NT2/D1 (cell line): ENCODE measurements around the gene SUSD3.

ENCODE experiments used
- DNase-seq: peaks from one replicate; pipeline ENCODE4 v3.0.0-alpha.2; 2011; ENCODE audit warnings: low read depth, low spot score
- H3K27me3 ChIP-seq: 2 replicates; pipeline ENCODE4 v1.6.0; 2011; ENCODE audit warnings: mild to moderate bottlenecking; ENCODE audit not compliant: insufficient read length, insufficient read depth
- H3K36me3 ChIP-seq: 2 replicates; pipeline ENCODE4 v1.6.1; 2011; ENCODE audit warnings: mild to moderate bottlenecking, low read length, mixed read lengths; ENCODE audit not compliant: insufficient read depth, insufficient read length
- H3K4me1 ChIP-seq: 2 replicates; pipeline ENCODE4 v1.5.1; 2011; ENCODE audit not compliant: insufficient read depth, insufficient read length
- H3K4me3 ChIP-seq: 2 replicates; pipeline ENCODE4 v1.5.1; 2011; ENCODE audit warnings: low read depth; ENCODE audit not compliant: insufficient read length
- H3K9ac ChIP-seq: 2 replicates; pipeline ENCODE4 v1.6.0; 2011; ENCODE audit warnings: low read depth; ENCODE audit not compliant: insufficient read length
- H3K9me3 ChIP-seq: 2 replicates; pipeline ENCODE4 v1.5.1; 2011; ENCODE audit warnings: mild to moderate bottlenecking, low read length; ENCODE audit not compliant: insufficient read depth
- SUZ12 ChIP-seq: IDR thresholded peaks from 2 replicates; pipeline ENCODE4 v1.6.1; 2011; ENCODE audit not compliant: insufficient read length, insufficient read depth; ENCODE audit errors: extremely low read depth
- YY1 ChIP-seq: IDR thresholded peaks from 2 replicates; pipeline ENCODE4 v1.6.1; 2011; ENCODE audit not compliant: insufficient read length, insufficient read depth
- ZNF274 ChIP-seq: IDR thresholded peaks from 2 replicates; pipeline ENCODE4 v1.6.1; 2011; ENCODE audit warnings: mild to moderate bottlenecking, low read depth, low read length

The SUSD3 gene

DNA sequence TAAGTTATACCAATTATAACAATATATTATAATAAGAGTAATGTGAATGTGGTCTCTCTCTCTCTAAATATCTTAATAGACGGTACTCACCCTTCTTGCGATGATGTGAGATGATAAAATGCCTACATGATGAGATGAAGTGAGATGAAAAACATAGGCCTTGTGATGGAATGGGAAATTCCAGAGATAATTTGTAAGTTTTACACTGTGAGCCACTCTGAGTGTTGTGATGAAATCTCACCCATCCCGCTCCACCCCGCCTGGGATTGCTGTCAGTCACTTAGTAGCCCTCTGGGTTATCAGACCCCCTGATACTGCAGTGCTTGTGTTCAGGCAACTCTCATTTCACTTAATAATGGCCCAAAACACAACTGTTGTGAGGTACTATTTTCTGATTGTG is 10.5 kb downstream of the SUSD3 start:
- H3K9ac ChIP-seq: no peak overlapping the region
- TF ChIP-seq ZNF274 (no peak), SUZ12 (no peak), YY1 (no peak)
- no peaks in the 10 kb centered on the region for H3K27me3 ChIP-seq
- H3K4me1 ChIP-seq: peaks cover 2% of the 10 kb centered on the region
- peaks cover 5% of the 10 kb centered on the region; the same call in 1 of the 2 replicates for H3K9me3 ChIP-seq
- DNase-seq: no peak
- no peaks in the 10 kb centered on the region for H3K36me3 ChIP-seq
- no peak overlapping the region for H3K4me3 ChIP-seq

DNA sequence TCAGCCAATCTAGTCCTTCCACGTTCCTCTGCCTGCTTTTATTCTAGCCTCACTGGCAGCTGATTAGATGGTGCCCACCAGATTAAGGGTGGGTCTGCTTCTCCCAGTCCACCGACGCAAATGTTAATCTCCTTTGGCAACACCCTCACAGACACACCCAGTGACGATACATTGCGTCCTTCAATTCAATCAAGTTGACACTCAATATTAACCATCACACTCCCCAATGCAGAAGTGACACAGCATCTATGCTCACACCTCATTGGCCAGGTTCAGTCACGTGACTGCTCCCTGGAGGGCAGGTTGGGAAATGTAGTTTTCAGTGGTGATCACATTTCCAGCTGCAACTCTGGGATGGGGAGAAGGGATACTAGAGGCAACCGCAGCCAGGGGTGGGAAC is 13.0 kb downstream of the SUSD3 start:
- Histone ChIP-seq H3K4me3 (no peak overlapping the region), H3K27me3 (no peaks in the 10 kb centered on the region), H3K9me3 (peaks cover 5% of the 10 kb centered on the region; the same call in 1 of the 2 replicates), H3K4me1 (peaks cover 2% of the 10 kb centered on the region), H3K36me3 (no peaks in the 10 kb centered on the region), H3K9ac (no peak overlapping the region)
- DNase-seq: no peak
- TF ChIP-seq SUZ12 (no peak), YY1 (no peak), ZNF274 (no peak)

GRCh38 chr9:93072383-93072795 is 13.9 kb downstream of the SUSD3 start:
- no peak for DNase-seq
- H3K36me3 ChIP-seq: no peaks in the 10 kb centered on the region
- H3K9me3 ChIP-seq: peaks cover 5% of the 10 kb centered on the region; the same call in 1 of the 2 replicates
- TF ChIP-seq SUZ12 (no peak), ZNF274 (no peak), YY1 (no peak)
- no peak overlapping the region for H3K4me3 ChIP-seq
- peaks cover 2% of the 10 kb centered on the region for H3K4me1 ChIP-seq
- no peak overlapping the region for H3K9ac ChIP-seq
- H3K27me3 ChIP-seq: no peaks in the 10 kb centered on the region

DNA sequence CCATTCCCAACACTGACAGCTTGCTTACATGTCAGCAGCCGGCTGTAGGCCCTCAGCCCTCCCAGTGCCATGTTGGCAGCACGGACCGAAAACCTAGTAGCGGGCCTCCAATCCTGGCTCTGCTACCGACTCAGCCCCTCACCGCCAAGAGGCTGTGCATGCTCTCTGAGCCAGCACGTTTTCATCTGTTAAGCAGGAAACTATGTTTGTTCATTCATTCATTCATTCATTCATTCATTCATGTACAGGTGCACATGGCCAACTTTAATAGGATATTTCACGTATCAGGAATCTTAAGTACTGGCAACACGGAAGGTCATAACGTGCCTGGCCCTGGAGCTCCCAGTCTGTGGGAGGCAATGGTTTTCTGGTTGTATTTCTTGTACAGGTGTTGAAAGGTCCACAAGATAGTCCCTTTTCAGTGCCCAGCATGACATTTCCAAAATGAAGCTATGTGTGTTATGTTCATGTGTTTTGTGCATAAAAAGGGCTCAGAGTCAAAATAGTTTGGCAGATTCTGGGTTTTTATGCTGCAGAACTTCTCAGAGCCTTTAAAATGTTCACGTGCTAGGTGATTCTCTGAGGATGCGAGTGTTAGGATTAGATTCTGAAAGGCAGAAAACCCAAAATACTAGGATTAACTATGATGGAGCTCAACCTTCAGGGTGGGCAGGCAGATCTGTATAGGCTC is 17.7 kb downstream of the SUSD3 start:
- Histone ChIP-seq H3K4me1 (peaks cover 3% of the 10 kb centered on the region), H3K36me3 (no peaks in the 10 kb centered on the region), H3K27me3 (no peaks in the 10 kb centered on the region), H3K9ac (no peak overlapping the region), H3K4me3 (no peak overlapping the region), H3K9me3 (peaks cover 5% of the 10 kb centered on the region; the same call in 1 of the 2 replicates)
- no peak for TF ChIP-seq SUZ12
- TF ChIP-seq ZNF274: no peak
- TF ChIP-seq YY1: no peak
- DNase-seq: no peak

DNA sequence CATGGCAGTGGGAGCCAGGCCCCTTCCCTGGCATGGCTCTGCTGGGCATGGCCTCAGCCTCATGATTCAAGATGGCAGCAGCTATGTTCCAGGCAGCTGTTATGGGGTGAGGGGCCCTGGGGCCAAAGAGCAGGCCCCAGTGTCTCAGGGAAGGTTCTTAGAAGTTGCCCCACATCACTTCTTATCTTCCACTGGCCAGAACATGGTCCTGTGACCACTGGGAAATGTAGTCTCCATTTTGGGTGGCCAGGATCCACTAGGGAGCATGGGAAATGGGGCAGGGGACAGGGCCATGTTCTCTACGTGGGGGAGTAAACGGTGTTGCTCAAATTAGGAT is 18.3 kb downstream of the SUSD3 start:
- Histone ChIP-seq H3K36me3 (no peaks in the 10 kb centered on the region), H3K4me1 (peaks cover 6% of the 10 kb centered on the region), H3K9me3 (peaks cover under 1% of the 10 kb centered on the region; the same call in 1 of the 2 replicates), H3K27me3 (no peaks in the 10 kb centered on the region), H3K4me3 (no peak overlapping the region), H3K9ac (no peak overlapping the region)
- DNase-seq: no peak
- TF ChIP-seq ZNF274: no peak
- TF ChIP-seq YY1: no peak
- TF ChIP-seq SUZ12: no peak

DNA sequence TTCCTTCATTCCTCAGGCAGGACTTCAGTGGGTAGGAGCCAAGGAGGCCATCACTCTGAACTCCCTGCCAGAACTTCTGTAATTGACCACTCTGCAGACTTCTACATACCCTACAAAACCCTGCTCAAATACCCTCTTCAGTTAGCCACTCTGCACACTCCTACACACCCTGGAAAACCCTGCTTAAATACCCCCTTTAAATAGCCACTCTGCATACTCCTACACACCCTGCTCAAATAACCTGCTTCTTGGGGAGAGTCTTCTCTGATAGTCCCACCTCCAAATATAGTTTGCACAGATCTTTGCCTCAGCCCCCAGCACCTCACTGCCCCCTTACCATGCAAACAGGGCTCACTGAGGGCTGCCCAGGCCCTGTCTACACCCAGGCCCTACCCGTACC is 18.9 kb downstream of the SUSD3 start:
- no peak for DNase-seq
- no peak overlapping the region for H3K4me3 ChIP-seq
- H3K9ac ChIP-seq: no peak overlapping the region
- no peaks in the 10 kb centered on the region for H3K36me3 ChIP-seq
- no peaks in the 10 kb centered on the region for H3K9me3 ChIP-seq
- TF ChIP-seq ZNF274: no peak
- no peak for TF ChIP-seq SUZ12
- no peak for TF ChIP-seq YY1
- H3K4me1 ChIP-seq: peaks cover 4% of the 10 kb centered on the region
- no peaks in the 10 kb centered on the region for H3K27me3 ChIP-seq

GRCh38 chr9:93077811-93078210 is 19.3 kb downstream of the SUSD3 start:
- DNase-seq: no peak
- Histone ChIP-seq H3K9ac (no peak overlapping the region), H3K27me3 (no peaks in the 10 kb centered on the region), H3K9me3 (no peaks in the 10 kb centered on the region), H3K4me1 (peaks cover 7% of the 10 kb centered on the region), H3K4me3 (no peak overlapping the region), H3K36me3 (no peaks in the 10 kb centered on the region)
- no peak for TF ChIP-seq SUZ12
- TF ChIP-seq YY1: no peak
- TF ChIP-seq ZNF274: no peak
